Neural cell (in vitro differentiated cells): Measurements from ENCODE around the gene TLN1. TPM values are rescaled to one million over a fixed set of nuclear protein-coding genes. Genes with fewer than 3 reads are reported as not detected.

Experiments
- H2AFZ ChIP-seq: fragments of 200-600, 300-800 bp; sonication (generic), shearing (Covaris generic); 2 replicates; pipeline ENCODE4 v1.6.0; 2014; ENCODE audit warnings: low read depth, mild to moderate bottlenecking, antibody characterized with exemption, low read length, moderate library complexity
- H3F3A ChIP-seq: fragments of 200-600 bp; shearing (Covaris generic); 2 replicates; pipeline ENCODE4 v1.6.1; 2016; ENCODE audit warnings: mild to moderate bottlenecking, moderate library complexity, mixed read lengths, antibody characterized with exemption, low read length; ENCODE audit not compliant: insufficient read depth, poor library complexity, severe bottlenecking
- H3K27ac ChIP-seq: fragments of 200-600, 300-800 bp; sonication (generic), shearing (Covaris generic); 2 replicates; pipeline ENCODE4 v1.5.1; 2014; ENCODE audit warnings: mild to moderate bottlenecking, low read length, moderate library complexity
- H3K27me3 ChIP-seq: fragments of 300-800, 200-600 bp; sonication (generic), shearing (Covaris generic); 2 replicates; pipeline ENCODE4 v1.6.0; 2014; ENCODE audit warnings: mild to moderate bottlenecking, low read depth, low read length, moderate library complexity; ENCODE audit not compliant: insufficient read depth
- H3K36me3 ChIP-seq: fragments of 300-800, 200-600 bp; sonication (generic), shearing (Covaris generic); 2 replicates; pipeline ENCODE4 v1.5.1; 2014; ENCODE audit warnings: mild to moderate bottlenecking, antibody characterized with exemption, low read length, moderate library complexity; ENCODE audit not compliant: insufficient read depth
- H3K4me2 ChIP-seq: fragments of 300-800, 200-600 bp; sonication (generic), shearing (Covaris generic); 2 replicates; pipeline ENCODE4 v1.6.0; 2014; ENCODE audit warnings: mild to moderate bottlenecking, low read length
- H3K4me3 ChIP-seq: fragments of 300-800, 200-600 bp; sonication (generic), shearing (Covaris generic); 2 replicates; pipeline ENCODE4 v1.5.1; 2014; ENCODE audit warnings: mild to moderate bottlenecking, low read length, moderate library complexity
- H3K79me2 ChIP-seq: fragments of 200-600 bp; shearing (Covaris generic); replicated peaks from 2 replicates; pipeline ENCODE4 v1.6.0; 2014; ENCODE audit warnings: mild to moderate bottlenecking, low read length, moderate library complexity; ENCODE audit not compliant: insufficient read depth
- H3K9ac ChIP-seq: fragments of 300-800, 200-600 bp; sonication (generic), shearing (Covaris generic); 2 replicates; pipeline ENCODE4 v1.6.1; 2016; ENCODE audit warnings: mild to moderate bottlenecking, low read length, mixed read lengths
- H3K9me2 ChIP-seq: fragments of 200-600 bp; shearing (Covaris generic); 2 replicates; pipeline ENCODE4 v1.6.1; 2016; ENCODE audit warnings: mild to moderate bottlenecking, low read length, mixed read lengths; ENCODE audit not compliant: insufficient read depth
- H3K9me3 ChIP-seq: fragments of 200-600, 300-800 bp; sonication (generic), shearing (Covaris generic); 2 replicates; pipeline ENCODE4 v1.6.1; 2016; ENCODE audit warnings: mild to moderate bottlenecking, mixed run types, low read length, moderate library complexity, mixed read lengths
- H4K20me1 ChIP-seq: fragments of 200-600 bp; shearing (Covaris generic); 2 replicates; pipeline ENCODE4 v1.6.1; 2016; ENCODE audit warnings: mild to moderate bottlenecking, mixed run types; ENCODE audit not compliant: insufficient read depth
- CTCF ChIP-seq: fragments of 450-650 bp; IDR thresholded peaks from 2 replicates; pipeline ENCODE4 v1.5.1; 2014; ENCODE audit warnings: antibody characterized with exemption, mild to moderate bottlenecking, moderate library complexity; ENCODE audit not compliant: poor library complexity, severe bottlenecking
- EP300 ChIP-seq: fragments of 450-650 bp; conservative IDR thresholded peaks from 2 replicates; pipeline ENCODE4 v1.6.1; 2014; ENCODE audit warnings: antibody characterized with exemption, mild to moderate bottlenecking, moderate library complexity; ENCODE audit not compliant: poor library complexity, severe bottlenecking
- EZH2 ChIP-seq: fragments of 200-600, 300-800 bp; shearing (Covaris generic), sonication (generic); IDR thresholded peaks from 2 replicates; pipeline ENCODE4 v1.6.1; 2014; ENCODE audit warnings: antibody characterized with exemption, low read length, borderline replicate concordance, mild to moderate bottlenecking; ENCODE audit not compliant: insufficient read depth, poor library complexity, severe bottlenecking
- MXI1 ChIP-seq: fragments of 450-650 bp; conservative IDR thresholded peaks from 2 replicates; pipeline ENCODE4 v1.6.1; 2014; ENCODE audit warnings: antibody characterized with exemption, mild to moderate bottlenecking; ENCODE audit not compliant: poor library complexity, severe bottlenecking
- POLR2AphosphoS5 ChIP-seq: IDR thresholded peaks from 2 replicates; pipeline ENCODE4 v1.6.1; 2012
- RAD21 ChIP-seq: fragments of 450-650 bp; conservative IDR thresholded peaks from 2 replicates; pipeline ENCODE4 v1.6.1; 2014; ENCODE audit warnings: antibody characterized with exemption, mild to moderate bottlenecking, moderate library complexity
- REST ChIP-seq: IDR thresholded peaks from 2 replicates; pipeline ENCODE4 v1.6.1; 2012; ENCODE audit warnings: borderline replicate concordance
- SMC3 ChIP-seq: fragments of 450-650 bp; conservative IDR thresholded peaks from 2 replicates; pipeline ENCODE4 v1.6.1; 2014; ENCODE audit warnings: antibody characterized with exemption, mild to moderate bottlenecking, moderate library complexity; ENCODE audit not compliant: poor library complexity
- TAF1 ChIP-seq: IDR thresholded peaks from 2 replicates; pipeline ENCODE4 v1.6.1; 2012; ENCODE audit warnings: low read depth
- polyA plus RNA-seq: library from polyadenylated mRNA; depleted of rRNA; stranded (reverse); fragments of >200 nt; gene quantifications from 2 replicates; pipeline ENCODE4 v1.2.3, GENCODE V29; 2014

Gene TLN1
- polyA plus RNA-seq, 1 donor from 2014 or later: 7.1 TPM

GRCh38 chr9:35730486-35730854 lies 1.5 kb downstream of the TLN1 start:
- H3K27ac ChIP-seq: no peak overlapping the region
- TF ChIP-seq RAD21: no peak
- no peaks in the 10 kb centered on the region for H3K9me2 ChIP-seq
- no peaks in the 10 kb centered on the region for H3K27me3 ChIP-seq
- H3K9ac ChIP-seq: no peak overlapping the region
- H3F3A ChIP-seq: no peaks in the 10 kb centered on the region
- no peak overlapping the region for H2AFZ ChIP-seq
- H3K4me2 ChIP-seq: peak overlapping the region; percentile 25
- H3K36me3 ChIP-seq: no peaks in the 10 kb centered on the region
- no peaks in the 10 kb centered on the region for H3K9me3 ChIP-seq
- no peaks in the 10 kb centered on the region for H4K20me1 ChIP-seq
- peaks cover 31% of the 10 kb centered on the region for H3K79me2 ChIP-seq
- peak overlapping the region; percentile 81 for H3K4me3 ChIP-seq

GRCh38 chr9:35729700-35730485 lies 2.1 kb downstream of the TLN1 start:
- Histone ChIP-seq H3K27me3 (no peaks in the 10 kb centered on the region), H3K79me2 (peaks cover 31% of the 10 kb centered on the region), H3K36me3 (no peaks in the 10 kb centered on the region), H3K27ac (no peak overlapping the region), H3K9me2 (no peaks in the 10 kb centered on the region), H3K9me3 (no peaks in the 10 kb centered on the region), H4K20me1 (no peaks in the 10 kb centered on the region), H2AFZ (no peak overlapping the region), H3F3A (no peaks in the 10 kb centered on the region), H3K4me3 (peak overlapping the region; percentile 81), H3K9ac (no peak overlapping the region), H3K4me2 (peak overlapping the region; percentile 25)
- TF ChIP-seq EP300 (no peak), CTCF (peak; percentile 56)

GRCh38 chr9:35729101-35729500 lies 2.9 kb downstream of the TLN1 start:
- H3K4me2 ChIP-seq: no peak overlapping the region
- TF ChIP-seq REST: no peak
- TF ChIP-seq TAF1: no peak
- no peak for TF ChIP-seq POLR2AphosphoS5
- no peak for TF ChIP-seq EZH2
- TF ChIP-seq MXI1: no peak
- no peak for TF ChIP-seq CTCF
- no peak for TF ChIP-seq RAD21
- no peak for TF ChIP-seq SMC3
- no peak for TF ChIP-seq EP300
- no peaks in the 10 kb centered on the region for H3K27me3 ChIP-seq
- H2AFZ ChIP-seq: no peak overlapping the region
- H3K9me3 ChIP-seq: no peaks in the 10 kb centered on the region
- peaks cover 31% of the 10 kb centered on the region for H3K79me2 ChIP-seq
- no peaks in the 10 kb centered on the region for H3K36me3 ChIP-seq
- no peaks in the 10 kb centered on the region for H4K20me1 ChIP-seq
- H3K27ac ChIP-seq: no peak overlapping the region
- H3F3A ChIP-seq: no peaks in the 10 kb centered on the region
- peak overlapping the region; percentile 81 for H3K4me3 ChIP-seq
- no peak overlapping the region for H3K9ac ChIP-seq
- no peaks in the 10 kb centered on the region for H3K9me2 ChIP-seq
